ENCODE measurements around the gene ACTG1.

DNA sequence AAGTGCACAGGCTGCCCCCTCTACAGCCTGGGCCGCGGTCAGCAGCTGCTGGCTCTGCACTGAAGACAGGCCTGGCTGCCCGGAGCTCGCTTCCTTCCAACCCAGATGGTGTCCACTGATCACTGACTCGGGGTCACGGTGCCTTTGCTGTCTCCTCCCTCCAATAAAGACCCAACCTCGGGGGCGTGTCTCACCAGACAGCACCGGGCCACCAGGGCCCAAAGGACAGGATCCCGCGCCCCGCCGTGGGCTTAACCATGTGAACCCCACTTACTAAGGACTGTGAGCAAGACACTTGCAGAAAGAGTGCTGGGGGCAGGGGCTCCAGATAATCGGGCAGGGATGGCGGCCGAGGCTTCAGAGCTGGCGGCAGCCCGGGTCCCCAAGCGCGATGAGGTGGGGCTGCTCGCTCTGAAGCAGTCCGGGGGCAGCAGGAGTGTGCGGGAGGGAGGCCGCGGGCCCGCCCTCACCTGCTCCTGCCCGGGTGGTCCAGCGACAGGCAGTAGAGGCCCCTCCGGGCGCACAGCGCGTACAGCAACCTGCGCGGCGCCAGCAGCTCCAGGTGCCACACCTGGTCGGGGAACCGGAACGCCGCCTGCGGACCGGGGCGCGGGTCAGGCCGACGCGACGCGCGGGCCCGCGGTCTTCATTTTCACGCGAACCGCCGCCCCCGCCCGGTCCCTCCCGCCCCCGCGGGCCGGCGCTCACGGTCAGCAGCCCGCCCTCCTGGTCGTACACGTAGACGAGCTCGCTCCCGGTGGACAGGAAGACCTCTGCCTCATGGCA is 39.1 kb upstream of the ACTG1 start:
- no peak for TF ChIP-seq CTCF (IDR thresholded peaks at IDR 0.05)
- TF ChIP-seq TEAD1 (CRISPR knock-in tag; IDR thresholded peaks at IDR 0.05): no peak; the same call in 1 of the 2 replicates
- TF ChIP-seq ESRRA (CRISPR knock-in tag; IDR thresholded peaks at IDR 0.05; ENCODE audit: borderline replicate concordance): no peak
- TF ChIP-seq, protein P1, sequence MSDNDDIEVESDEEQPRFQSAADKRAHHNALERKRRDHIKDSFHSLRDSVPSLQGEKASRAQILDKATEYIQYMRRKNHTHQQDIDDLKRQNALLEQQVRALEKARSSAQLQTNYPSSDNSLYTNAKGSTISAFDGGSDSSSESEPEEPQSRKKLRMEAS (CRISPR knock-in tag; IDR thresholded peaks at IDR 0.05): no peak; the same call in 1 of the 2 replicates
- no peak for TF ChIP-seq CREB1 (CRISPR knock-in tag; IDR thresholded peaks at IDR 0.05)
- TF ChIP-seq, protein P2, sequence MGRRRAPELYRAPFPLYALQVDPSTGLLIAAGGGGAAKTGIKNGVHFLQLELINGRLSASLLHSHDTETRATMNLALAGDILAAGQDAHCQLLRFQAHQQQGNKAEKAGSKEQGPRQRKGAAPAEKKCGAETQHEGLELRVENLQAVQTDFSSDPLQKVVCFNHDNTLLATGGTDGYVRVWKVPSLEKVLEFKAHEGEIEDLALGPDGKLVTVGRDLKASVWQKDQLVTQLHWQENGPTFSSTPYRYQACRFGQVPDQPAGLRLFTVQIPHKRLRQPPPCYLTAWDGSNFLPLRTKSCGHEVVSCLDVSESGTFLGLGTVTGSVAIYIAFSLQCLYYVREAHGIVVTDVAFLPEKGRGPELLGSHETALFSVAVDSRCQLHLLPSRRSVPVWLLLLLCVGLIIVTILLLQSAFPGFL (CRISPR knock-in tag; IDR thresholded peaks at IDR 0.05; ENCODE audit: borderline replicate concordance): no peak
- no peak; the same call in 1 of the 2 replicates for TF ChIP-seq SP1 (CRISPR knock-in tag; conservative IDR thresholded peaks at IDR 0.05)
- TF ChIP-seq CBFB (CRISPR knock-in tag; IDR thresholded peaks at IDR 0.05; ENCODE audit: low read depth): no peak
- no peak for TF ChIP-seq ATF3 (CRISPR knock-in tag; conservative IDR thresholded peaks at IDR 0.05)
- TF ChIP-seq, protein P3, sequence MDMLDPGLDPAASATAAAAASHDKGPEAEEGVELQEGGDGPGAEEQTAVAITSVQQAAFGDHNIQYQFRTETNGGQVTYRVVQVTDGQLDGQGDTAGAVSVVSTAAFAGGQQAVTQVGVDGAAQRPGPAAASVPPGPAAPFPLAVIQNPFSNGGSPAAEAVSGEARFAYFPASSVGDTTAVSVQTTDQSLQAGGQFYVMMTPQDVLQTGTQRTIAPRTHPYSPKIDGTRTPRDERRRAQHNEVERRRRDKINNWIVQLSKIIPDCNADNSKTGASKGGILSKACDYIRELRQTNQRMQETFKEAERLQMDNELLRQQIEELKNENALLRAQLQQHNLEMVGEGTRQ (CRISPR knock-in tag; IDR thresholded peaks at IDR 0.05): no peak

All from WTC11 (cell line).